KG1 (cell line): Measurements from ENCODE around the gene TRPV2.

Experiments used
- DNase-seq: peaks from one replicate; lab custom pipeline; 2025; lab: John Stamatoyannopoulos, UW

The TRPV2 gene

DNA sequence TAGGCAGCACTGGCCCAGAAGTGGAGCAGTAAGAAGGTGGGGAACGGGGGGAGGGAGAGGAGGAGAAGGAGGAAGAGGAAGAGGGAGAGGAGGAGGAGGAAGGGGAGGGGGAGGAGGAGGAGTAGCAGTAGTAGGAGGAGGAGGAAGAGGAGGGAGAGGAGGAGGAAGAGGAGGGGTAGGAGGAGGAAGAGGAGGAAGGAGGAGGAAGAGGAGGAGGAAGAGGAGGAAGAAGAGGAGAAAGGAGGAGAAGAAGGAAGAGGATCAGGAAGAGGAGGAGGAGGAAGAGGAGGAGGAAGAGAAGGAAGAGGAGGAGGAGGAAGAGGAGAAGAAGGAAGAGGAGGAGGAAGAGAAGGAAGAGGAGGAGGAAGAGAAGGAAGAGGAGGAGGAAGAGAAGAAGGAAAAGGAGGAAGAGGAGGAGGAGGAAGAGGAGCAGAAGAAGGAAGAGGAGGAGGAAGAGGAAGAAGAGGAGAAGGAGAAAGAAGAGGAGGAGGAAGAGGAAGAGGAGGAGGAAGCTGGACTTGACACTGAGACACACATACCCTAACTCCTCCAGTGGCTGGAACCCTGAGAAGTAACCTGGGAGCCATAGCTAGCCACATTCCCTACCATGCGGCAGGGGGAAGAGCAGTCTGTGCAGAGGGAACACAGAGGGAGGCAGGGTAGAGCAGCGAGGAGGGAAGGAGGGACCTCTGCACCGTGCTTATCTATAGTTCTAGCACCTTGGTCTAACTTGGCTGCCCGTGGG lies 40.8 kb downstream of the TRPV2 start:
- no peak for DNase-seq

DNA sequence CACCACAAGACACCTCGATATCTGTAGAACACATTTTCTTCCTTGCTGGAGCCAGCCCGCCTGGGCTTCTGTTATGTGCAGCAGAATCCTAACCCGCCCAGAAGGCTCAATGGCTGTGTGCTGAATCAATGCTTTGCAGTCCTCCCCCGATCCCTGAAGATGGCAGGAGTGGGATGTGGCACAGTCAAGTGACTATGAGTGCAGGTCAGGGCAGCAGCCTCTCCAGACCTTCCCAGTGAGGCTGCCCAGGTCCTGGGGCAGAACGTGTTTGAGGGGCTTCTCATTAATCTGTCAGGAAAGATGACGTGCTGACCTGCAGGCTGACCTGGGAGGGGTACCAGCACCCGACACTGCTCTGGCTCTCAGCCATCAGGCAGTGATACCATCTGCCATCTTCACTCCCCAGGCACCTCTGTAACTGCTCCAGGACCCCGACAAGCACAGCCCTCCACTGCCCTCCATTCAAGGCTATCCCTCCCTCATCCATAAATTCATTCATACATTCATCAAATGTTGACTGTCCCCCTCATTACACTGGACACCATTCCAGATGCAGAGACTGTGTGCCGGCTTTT lies 41.5 kb downstream of the TRPV2 start:
- DNase-seq, result no peak

DNA sequence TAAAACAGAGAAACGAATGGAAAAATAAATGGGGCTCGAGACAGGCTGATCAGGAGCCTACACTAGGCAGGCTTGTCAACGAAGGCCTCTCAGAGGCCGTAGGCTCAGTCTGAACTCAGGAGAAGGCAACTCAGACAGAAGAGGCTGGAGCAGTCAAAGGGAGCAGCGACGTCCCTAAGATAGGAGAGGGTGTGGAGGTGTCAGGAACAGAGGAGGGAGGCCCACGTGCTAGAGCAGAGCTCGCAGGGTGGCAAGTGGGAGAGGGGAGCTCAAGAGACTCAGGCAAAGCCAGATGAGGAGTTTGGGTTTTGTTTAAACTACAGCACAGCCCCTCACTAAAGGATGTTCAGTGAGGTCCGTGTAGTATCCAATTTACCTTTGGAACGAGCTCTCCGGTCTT lies 43.9 kb downstream of the TRPV2 start:
- no peak for DNase-seq

DNA sequence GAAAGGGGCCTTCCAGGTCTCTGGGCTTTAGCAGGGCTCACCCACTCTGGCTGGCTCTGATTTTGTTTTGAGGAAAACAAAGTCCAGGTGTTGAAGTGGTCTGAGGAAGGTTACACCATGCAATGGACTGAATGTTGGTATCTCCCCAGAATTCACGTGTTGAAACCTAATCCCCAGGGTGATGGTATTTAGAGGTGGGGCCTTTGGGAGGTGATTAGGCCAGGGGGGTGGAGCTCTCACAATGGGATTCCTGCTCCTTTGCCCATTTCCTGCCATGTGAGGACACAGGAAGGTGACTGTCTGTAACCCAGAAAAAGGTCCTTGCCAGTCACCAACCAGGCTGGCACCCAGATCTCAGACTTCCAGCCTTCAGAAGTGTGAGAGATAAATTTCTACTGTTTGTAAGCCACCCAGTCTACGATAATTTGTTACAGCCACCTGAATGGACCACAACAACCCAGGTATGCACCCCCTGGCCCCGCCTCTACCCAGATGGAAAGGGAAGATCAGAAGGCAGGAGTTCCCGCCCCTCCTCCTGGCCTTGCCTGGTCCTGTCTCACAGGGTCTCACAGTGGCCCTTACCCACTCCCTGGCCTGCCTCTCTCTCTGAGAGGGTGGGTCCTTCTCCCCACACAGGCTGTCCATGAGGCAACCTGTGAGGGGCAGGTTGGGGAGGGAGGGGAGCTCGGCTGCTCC lies 44.6 kb downstream of the TRPV2 start:
- no peak for DNase-seq

DNA sequence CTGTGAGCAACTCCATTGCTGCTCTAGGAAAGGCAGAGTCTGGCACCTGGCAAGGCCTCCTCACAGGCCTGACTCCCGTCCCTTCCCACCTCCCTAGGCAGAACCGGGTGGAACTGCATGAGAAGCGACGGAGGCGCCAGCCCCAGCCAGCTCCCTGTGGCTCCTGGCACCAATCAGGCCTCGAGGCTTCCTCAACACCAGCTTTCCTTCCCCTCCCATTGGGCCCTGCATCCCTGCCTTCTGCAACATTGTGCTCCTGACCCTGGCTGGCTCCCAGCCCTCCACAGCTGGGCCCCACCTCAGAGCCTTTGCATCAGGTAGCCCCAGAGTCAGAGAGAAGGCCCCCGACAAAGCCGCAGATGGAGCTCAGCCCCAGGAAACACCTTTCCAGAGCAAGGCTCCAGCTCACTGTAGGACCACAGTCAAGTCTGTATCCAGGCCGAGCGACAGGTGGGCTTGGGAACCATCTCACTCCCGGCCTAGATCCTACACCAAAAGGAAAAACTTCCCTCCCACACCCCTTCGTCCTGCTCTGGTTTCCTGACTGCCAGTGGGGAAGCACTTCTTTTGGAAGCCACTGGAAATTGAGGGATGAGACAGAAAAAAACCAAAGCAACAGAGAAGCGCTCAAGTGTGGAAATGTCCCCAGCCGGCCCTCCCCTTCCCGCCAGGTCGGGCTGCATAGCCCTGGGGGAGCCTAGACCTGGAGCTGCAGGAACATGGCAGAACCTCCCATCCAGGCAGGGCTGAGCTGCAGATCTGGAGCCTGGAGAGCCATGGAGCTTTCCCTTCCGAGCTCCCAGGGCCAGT lies 45.6 kb downstream of the TRPV2 start:
- DNase-seq, result no peak

DNA sequence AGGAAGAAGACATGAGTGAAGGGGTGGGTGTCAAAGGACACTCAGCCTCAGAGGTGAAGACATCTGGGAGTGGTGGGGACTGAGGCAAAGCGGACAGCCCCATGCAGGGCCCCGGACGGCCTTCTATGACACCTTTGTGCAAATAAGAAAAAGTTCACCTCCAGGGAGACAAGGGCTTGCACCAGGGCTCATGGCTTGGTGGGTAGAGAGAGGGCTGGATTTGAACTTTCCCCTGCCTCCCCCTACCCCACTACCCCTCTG lies 46.2 kb downstream of the TRPV2 start:
- DNase-seq, result no peak

DNA sequence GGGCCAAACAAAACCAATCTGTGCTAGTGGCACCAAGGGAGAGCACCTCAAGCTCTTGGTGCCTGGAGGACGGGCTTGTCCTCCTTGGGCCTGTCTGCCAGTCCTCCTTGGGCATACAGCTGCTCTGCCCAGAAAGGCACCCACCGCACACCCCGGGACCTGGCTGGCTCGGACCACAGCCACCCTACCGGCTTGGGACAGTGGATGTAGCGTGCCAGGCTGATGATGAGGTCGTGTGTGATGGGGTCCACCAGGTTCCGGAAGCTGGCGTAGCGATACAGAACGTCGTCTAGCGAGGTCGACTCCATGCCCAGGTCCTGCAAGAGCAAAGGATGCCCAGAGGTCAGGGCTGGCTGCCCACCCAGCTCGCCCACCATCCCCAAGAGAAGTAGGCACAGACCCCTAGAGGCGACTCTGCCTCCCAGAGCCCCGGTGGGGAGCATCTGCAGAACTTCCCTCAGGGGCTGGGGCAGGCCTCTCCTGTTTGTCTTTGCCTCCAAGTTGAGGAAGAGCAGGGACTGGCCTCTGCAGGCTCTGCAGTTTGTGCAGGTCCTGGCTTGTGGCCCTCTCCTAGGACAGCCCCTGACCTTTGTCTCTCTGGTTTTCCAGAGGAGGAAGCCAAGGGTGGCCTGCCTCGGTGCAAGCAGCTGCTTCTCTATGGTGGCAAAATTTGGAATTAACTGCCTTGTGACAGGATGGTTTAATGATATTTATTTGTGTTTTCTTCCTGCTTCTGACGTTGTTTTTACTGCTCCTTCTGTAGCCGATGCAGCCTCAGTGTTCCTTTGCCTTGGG lies 46.9 kb downstream of the TRPV2 start:
- no peak for DNase-seq

DNA sequence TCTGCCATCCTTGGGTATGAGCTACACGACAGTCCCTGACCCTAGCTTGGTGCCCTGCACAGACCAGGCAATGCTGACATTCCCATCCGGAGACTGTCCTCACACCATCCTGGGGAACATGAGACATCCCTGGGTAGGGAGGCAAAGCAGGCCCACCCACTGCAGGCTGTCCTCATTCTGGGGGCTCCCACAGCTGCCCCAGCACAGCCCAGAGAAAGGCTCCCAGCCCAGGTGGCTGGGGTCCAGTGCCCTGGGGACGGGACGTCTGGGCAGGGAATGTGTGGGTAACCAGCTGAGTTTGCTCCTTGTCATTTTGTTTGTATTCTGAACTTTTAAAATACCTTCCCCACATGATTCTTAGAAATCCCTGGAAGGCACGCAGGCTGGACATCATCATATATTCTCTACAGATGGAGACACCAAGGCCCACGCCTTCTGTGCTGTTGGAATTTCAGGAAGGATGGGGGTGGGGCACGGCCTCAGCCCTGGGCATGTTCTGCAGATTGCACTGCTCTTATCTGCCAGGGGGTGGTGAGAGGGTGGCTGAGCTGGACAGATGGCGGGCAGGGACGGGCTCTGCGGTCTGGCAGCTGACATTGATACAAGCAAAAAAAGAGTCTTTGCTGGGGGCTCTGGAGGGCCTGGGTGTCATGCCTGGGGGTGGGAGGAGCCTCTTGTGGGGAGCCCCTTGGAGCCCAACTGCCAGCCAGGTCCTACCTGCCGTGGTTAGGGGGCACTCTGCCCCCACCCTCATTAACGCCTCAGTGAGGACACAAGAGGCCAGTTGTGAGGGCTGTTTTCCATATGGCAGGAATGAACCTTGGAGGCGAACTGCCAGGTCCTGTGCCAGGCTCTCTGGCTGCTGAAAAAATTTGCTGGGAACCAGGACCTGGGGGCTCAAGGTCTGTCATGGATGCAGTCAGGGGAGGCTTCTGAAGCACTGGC lies 48.3 kb downstream of the TRPV2 start:
- DNase-seq, result no peak

DNA sequence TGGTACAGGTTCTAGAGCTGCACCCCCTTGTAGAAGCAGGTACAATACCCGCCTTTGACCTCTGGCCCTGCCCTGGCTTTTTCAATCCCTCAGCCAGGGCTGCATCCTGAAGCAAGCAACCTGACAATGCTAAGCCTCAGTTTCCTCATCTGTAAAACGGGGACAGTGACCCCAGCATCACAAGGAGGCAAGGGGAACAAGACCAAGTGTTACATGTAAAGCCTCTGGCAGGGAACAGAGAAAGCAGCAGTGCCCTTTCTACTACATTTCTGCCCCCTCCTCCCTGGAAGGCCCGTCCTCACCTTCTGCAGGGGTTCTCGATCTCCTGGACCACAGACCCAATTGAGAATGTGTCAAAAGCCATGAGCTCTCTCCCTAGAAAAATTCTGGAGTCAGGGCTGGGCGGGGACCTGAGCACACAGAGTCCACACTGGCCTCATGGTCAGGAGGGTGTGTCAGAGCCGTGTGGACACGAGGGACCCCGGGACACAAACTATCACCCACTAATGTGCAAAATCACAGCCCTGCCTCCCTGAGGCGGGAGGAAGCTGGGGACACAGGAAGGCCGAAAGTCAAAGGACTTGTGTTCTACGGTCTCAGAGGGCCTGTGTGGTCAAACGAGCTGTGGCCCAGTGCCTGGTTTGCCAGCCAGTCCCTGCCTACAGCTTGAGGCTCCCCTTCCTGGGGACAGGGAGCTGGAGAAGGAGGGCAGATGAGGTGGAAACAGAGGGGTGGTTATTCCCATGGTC lies 49.1 kb downstream of the TRPV2 start:
- DNase-seq, result no peak

DNA sequence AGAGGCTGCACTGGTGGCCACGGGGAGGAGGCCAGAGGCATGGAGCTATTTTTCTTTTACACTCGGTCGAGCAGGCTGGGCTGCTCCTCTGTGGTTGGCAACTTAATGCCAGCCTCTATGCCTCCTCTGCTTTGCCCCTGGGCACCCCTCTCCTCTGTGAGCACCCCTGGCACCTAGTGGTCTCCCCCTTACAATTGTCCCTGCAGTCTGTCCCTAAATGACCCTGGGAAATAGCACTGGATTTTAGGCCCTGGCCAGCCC lies 49.6 kb downstream of the TRPV2 start:
- no peak for DNase-seq

DNA sequence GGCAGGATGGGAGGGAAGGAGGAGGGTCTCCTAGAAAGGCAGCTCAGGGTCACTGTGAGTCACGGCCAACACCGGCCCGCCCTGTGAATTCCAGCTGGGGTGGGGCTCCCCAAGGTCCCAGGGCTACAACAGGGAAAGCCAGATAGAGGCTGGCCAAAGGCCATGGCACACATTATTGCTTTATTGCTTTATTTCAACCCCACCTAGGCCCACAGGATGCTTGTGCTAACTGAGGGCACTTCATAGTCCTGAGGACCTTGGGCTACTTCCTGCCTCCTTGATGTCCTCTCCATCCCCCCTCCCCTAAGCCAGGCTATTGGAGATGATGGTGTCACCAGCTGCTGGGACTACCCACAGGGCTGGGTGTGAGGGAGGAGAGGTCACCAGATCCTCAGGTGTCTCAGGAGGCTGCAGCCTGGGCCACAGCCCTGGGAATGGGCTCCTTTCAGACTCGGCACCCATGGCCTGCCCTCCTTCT lies 50.5 kb downstream of the TRPV2 start:
- DNase-seq, result no peak

DNA sequence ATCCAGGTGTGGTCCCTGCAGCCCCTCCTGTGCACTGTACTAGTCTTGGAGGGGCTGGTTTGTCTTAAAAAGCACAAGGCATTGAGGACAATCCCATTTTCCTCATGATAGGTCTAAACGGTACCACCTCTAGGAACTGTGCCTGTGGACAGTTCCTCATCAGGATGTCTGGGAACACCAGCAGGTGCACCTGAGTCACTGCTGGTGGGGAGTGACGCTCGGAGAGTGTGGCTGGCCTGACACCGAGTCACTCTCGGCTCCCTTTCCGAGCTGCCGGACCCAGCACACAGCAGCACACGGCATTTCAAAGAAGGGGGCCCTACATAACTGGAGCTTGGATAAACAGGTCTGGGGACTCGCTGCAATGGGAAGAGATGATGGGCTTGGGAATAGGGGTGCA lies 51.0 kb downstream of the TRPV2 start:
- no peak for DNase-seq

DNA sequence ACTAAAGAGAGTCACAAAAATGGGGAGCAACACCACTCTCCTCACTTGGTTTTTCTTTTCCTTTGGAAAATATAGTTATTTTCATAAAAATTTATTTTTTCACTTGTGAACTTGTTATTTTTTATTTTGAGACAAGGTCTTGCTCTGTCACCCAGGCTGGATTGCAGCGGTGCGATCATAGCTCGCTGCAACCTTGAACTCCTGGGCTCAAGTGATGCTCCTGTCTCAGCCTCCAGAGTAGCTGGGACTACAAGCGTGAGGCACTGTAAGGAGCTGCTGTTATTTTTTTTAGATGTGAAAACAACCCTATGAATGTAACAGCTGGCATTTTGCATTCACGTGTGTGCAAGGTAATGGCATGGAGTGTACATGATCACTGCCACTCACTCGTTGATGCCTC lies 51.7 kb downstream of the TRPV2 start:
- DNase-seq, result no peak

DNA sequence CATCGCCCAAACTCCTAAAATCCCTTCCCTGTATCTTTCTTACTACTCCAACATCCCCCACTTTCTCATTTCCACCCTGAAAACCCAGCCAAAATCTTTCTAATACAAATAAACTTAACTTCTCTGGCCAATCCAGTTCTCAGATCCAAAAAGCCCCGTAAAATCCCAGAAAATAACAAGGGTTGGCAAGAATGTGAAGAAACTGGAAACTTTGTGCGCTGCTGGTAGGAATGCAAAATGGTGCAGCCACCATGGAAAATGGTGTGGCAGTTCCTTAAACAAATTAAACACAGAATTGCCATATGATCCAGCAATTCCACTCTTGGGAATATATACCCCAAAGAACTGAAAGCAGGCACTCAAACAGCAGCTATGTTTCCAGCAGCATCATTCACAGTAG lies 52.5 kb downstream of the TRPV2 start:
- no peak for DNase-seq

DNA sequence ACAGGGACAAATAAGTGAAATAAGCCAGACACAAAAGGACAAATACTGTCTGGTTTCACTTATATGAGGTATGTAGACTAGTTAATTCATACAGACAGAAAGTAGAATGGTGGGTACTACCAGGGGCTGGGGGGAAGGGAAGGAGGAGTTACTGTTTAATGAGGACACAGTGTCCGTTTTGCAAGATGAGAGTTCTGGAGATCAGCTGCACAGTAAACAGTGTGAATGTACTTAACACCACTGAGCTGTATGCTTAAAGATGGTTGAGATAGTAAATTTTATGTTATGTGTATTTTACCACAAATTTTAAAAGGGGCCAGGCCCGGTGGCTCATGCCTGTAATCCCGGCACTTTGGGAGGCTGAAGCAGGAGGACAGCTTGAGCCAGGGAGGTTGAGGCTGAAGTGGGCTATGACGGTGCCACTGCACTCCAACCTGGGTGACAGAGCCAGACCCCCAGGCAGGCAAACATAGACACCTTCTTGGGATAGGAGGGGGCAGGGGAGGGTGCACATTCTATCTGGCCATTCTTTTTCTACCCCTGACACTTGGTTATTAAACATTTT lies 53.1 kb downstream of the TRPV2 start:
- DNase-seq, result no peak

DNA sequence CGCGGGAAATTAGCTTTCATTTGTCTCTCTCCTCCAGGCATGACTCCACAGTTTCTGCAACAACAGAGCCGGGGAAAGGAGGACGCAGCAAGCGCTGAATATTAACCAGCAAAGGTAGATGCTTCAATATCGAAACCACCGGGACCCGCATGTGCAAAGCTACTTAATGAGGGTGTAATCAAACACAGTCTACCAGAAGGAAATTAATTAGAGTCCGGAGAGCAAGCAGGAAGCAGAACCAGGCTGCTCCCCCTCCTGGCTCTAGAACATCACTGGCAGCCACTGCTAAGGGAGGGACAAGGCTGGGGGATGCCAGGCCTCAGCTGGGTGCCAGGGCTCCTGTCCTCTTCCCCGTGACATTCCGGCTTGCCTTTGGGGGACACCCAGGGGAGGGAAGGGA lies 54.9 kb downstream of the TRPV2 start:
- DNase-seq, result no peak

DNA sequence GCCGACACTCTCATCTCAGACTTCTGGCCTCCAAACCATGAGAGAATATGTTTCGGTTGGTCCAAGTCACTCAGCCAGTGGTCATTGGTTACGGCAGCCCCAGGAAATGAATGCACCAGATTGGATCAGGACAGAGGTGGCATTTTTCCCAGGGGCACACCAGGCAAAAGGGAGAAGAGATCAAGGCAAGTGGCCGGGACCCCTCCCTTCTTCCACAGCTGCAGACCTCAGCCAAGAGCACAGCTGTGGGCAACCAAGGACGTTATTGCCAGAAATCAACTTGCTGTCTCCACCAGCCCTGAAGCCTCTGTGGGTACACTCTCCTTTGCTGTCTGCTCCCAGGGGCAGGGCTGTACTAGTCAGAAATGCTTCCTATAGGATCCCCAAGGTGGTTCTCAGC lies 55.9 kb downstream of the TRPV2 start:
- DNase-seq, result no peak

DNA sequence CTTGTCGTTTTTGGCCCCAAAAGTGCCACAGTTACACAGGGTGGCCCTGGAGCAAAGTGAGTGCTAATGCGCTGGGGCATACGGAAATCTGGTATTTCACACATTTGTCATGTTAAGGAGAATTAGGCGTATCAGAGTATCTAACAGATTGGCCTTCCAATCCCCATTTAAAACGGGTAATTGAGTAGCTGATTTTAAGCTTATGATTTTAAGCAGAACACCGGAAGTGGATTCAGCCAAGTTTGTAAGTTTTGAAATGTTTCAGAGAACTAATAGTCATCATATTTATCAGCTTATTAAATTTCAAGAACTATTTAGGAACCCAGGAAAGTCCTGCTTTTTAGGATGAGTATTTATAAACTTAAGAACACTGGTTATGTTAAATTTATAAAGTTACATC lies 57.2 kb downstream of the TRPV2 start:
- DNase-seq, result no peak

DNA sequence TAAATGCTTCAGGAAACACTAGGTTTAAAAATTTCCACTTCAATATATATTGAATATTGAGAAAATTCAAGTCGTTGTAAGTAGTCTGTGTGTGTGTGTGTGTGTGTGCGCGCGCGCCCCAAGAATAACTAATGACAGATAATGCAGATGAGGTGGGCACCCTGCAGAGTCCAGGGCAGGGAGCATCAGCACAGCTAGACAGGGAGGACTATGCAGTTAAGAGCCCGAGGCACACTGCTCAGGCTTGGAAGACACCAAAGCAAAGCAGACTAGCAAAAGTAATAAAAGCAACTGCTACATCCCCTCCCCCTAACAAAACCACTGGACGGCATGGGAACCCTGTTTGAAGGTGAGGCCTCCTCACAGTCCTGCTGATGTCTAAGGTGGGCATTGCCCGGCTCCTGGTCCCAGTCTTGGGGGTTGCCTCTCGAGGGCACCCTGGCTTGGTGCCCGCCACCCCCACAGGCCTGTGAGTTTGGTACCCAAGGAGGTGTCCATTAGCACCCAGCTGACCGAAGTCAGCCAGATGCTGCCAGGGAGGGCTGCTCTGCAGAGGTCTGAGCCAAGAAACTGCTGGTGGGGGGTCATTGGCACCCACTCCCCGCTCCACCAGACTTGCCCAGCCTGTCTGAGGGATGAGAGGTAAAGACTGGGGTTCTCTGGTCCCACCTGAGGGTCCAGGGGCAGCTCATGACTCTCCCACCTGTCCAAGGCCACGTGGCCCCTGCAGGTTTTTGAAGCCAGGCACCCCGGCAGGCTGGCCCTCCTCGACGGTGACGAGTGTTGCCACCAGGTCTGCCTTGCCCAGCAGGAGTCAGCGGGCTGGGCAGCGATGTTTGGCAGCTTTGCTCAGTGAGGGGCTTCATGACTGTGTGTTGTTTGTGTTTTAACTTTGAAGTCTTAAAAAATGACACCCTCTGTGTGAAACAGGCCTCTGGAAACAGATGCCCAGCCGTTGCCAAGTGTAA lies 58.0 kb downstream of the TRPV2 start:
- no peak for DNase-seq
